Body of pancreas (tissue), 4 donors: ENCODE data around the gene ZNF668. TPM values are rescaled to one million over a fixed set of nuclear protein-coding genes. Genes with fewer than 3 reads are reported as not detected.

Experiments
- ATAC-seq: fragments of 150-250 bp; one replicate; pipeline ENCODE4 v1.9.1; 2016
- DNase-seq, 4 donors: peaks; one replicate each; pipeline ENCODE4 v3.0.0-alpha.2; 2019
- H3K27ac ChIP-seq, 4 donors: fragments of 200-600 bp; sonication (generic); 1 replicate in 3 of 4; 2 replicates in 1 of 4; pipeline versions ENCODE4 v1.5.1 to v1.6.1; 2016 to 2019; ENCODE audit warnings: mild to moderate bottlenecking in 1 of 4, mixed read lengths in 1 of 4, moderate library complexity in 1 of 4
- H3K27me3 ChIP-seq, 2 donors: fragments of 200-600 bp; sonication (generic); one replicate each; pipeline ENCODE4 v1.6.0; 2016; ENCODE audit warnings: mild to moderate bottlenecking in 1 of 2
- H3K36me3 ChIP-seq, 2 donors: fragments of 200-600 bp; sonication (generic); replicated peaks in 1 of 2; 2 replicates each; pipeline ENCODE4 v1.5.1; 2016; ENCODE audit warnings: low read depth in 2 of 2; ENCODE audit not compliant: insufficient read depth in 1 of 2
- H3K4me1 ChIP-seq: fragments of 200-600 bp; sonication (generic); one replicate; pipeline ENCODE4 v1.6.0; 2016
- H3K4me3 ChIP-seq, 2 donors: fragments of 200-600 bp; sonication (generic); 1 replicate in 1 of 2; 2 replicates in 1 of 2; pipeline ENCODE4 v1.5.1; 2016 to 2019
- H3K9me3 ChIP-seq, 3 donors: fragments of 200-600 bp; sonication (generic); 1 replicate in 2 of 3; 2 replicates in 1 of 3; pipeline ENCODE4 v1.5.1; 2016
- POLR2A ChIP-seq, 3 donors: fragments of 450-650 bp; IDR thresholded peaks; one replicate each; pipeline ENCODE4 v1.6.1; 2016; ENCODE audit warnings: antibody characterized with exemption in 3 of 3, mild to moderate bottlenecking in 2 of 3
- WGBS, 2 donors: methylation state at CpG; one replicate each; pipeline ENCODE4 v1.1.5; 2017; 5-methylcytosine and 5-hydroxymethylcytosine counted together
- intact Hi-C: fragments of 100-400 bp; cut with DNase I; formaldehyde crosslinking; loops from one replicate; pipeline ENCODE4 v1.15.1; 2023
- total RNA-seq, 2 donors: library from RNA; depleted of rRNA; stranded (reverse); fragments of >200 nt; gene quantifications; one replicate each; pipeline ENCODE4 v1.1.0, GENCODE V29; 2016
- TF ChIP-seq, protein P1 (sequence below), 7 experiments: fragments of 450-650 bp in 4 of 7; fragments of 200-600 bp in 3 of 7; sonication (generic) in 3 of 7; IDR thresholded peaks; one replicate each; pipeline ENCODE4 v1.5.1; 2016 to 2019; ENCODE audit warnings: antibody characterized with exemption in 7 of 7

ZNF668 gene
- total RNA-seq, 2 donors from 2014 or later, result 2.9 to 15.2 TPM

- Histone ChIP-seq H3K9me3 (no peaks in the 10 kb centered on the region), H3K27me3 (no peaks in the 10 kb centered on the region), H3K4me3 (no peak overlapping the region), H3K36me3 (peaks cover 8 to 27% of the 10 kb centered on the region in 2 donors), H3K4me1 (no peaks in the 10 kb centered on the region), H3K27ac (no peak overlapping the region)
- DNase-seq (no peak), ATAC-seq (no peak)
- WGBS, 2 donors, result 63 to 82% methylated on average over 3 to 14 of the region's 14 CpGs
- TF ChIP-seq POLR2A (IDR thresholded peaks at IDR 0.05), result no peak
- TF ChIP-seq, protein P1, sequence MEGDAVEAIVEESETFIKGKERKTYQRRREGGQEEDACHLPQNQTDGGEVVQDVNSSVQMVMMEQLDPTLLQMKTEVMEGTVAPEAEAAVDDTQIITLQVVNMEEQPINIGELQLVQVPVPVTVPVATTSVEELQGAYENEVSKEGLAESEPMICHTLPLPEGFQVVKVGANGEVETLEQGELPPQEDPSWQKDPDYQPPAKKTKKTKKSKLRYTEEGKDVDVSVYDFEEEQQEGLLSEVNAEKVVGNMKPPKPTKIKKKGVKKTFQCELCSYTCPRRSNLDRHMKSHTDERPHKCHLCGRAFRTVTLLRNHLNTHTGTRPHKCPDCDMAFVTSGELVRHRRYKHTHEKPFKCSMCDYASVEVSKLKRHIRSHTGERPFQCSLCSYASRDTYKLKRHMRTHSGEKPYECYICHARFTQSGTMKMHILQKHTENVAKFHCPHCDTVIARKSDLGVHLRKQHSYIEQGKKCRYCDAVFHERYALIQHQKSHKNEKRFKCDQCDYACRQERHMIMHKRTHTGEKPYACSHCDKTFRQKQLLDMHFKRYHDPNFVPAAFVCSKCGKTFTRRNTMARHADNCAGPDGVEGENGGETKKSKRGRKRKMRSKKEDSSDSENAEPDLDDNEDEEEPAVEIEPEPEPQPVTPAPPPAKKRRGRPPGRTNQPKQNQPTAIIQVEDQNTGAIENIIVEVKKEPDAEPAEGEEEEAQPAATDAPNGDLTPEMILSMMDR (IDR thresholded peaks at IDR 0.05), result no peak
- intact Hi-C loops, result no loop called here
Measured at GRCh38 chr16:31082368-31083045, 8.5 kb upstream of the ZNF668 start.

DNA sequence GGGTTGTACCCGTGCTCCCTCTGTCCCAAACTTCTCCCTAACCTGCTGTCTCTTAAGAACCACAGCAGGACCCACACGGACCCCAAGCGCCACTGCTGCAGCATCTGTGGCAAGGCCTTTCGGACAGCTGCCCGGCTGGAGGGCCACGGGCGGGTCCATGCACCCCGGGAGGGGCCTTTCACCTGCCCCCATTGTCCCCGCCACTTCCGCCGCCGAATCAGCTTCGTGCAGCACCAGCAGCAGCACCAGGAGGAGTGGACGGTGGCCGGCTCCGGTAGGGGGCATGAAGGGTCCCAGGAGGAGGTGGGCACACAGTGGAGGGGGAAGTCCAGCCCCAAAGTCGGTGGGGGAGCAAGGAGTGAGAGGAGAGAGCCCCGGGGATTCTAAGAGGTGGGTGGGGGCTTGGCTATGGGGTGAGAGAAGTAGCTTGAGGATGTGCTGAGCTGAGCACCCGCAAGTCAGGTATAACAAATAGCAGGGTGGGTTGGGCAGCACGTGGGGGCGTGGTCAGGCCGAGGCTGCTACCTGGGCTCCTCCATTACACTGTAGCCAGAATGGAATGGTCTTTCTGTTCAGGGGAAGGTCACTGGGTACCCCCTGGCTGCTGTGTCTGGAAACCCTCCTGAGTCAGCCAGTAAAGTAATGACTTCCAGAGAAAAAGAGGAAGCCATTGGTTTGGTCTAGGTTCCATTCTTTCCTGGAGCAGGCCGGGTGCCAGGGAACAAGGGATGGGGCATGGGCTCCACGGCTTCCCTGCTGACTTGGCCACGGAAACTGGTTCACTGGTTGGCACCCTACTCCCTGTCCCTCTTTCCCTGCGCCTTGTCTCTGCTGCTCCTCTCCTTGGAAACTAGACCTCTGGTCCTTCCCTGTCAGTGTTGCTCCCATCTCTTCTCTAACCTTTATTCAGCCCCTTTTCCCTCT lies 7.7 kb upstream of the ZNF668 start:
- H3K27ac ChIP-seq, result no peak overlapping the region
- 80 to 83% methylated on average over 13 to 23 of the region's 26 CpGs for WGBS, 2 donors
- no peak for DNase-seq
- no peaks in the 10 kb centered on the region for H3K4me1 ChIP-seq
- H3K27me3 ChIP-seq, result no peaks in the 10 kb centered on the region
- intact Hi-C loops, result no loop called here
- TF ChIP-seq, protein P1 (IDR thresholded peaks at IDR 0.05), result no peak
- no peak for TF ChIP-seq POLR2A (IDR thresholded peaks at IDR 0.05)
- ATAC-seq, result no peak
- peaks cover 8 to 31% of the 10 kb centered on the region in 2 donors for H3K36me3 ChIP-seq
- H3K4me3 ChIP-seq, result no peak overlapping the region
- H3K9me3 ChIP-seq, result no peaks in the 10 kb centered on the region

DNA sequence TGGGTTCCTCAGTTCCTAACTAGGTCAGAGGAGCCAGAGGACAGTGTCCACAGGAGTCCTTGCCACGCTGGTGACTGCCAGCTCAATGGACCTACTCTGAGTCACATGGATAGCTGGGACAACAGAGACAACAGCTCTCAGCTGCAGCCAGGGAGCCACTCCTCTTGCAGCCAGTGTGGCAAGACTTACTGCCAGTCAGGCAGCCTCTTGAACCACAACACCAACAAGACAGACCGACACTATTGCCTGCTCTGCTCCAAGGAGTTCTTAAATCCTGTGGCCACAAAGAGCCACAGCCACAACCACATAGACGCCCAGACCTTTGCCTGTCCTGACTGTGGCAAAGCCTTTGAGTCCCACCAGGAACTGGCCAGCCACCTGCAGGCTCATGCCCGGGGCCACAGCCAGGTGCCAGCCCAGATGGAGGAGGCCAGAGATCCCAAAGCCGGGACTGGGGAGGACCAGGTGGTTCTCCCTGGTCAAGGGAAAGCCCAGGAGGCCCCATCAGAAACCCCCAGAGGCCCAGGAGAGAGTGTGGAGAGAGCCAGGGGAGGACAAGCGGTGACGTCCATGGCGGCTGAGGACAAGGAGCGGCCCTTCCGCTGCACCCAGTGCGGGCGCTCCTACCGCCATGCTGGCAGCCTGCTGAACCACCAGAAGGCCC lies 6.8 kb upstream of the ZNF668 start:
- ATAC-seq (no peak), DNase-seq (no peak)
- Histone ChIP-seq H3K27me3 (no peaks in the 10 kb centered on the region), H3K36me3 (peaks cover 8 to 33% of the 10 kb centered on the region in 2 donors), H3K27ac (no peak overlapping the region), H3K9me3 (no peaks in the 10 kb centered on the region), H3K4me1 (no peaks in the 10 kb centered on the region), H3K4me3 (no peak overlapping the region)
- 88 to 90% methylated on average over 10 to 12 of the region's 13 CpGs for WGBS, 2 donors
- intact Hi-C loops, result no loop called here
- no peak for TF ChIP-seq POLR2A (IDR thresholded peaks at IDR 0.05)
- TF ChIP-seq, protein P1 (IDR thresholded peaks at IDR 0.05), result no peak

GRCh38 chr16:31080035-31080629 lies 6.1 kb upstream of the ZNF668 start:
- no peaks in the 10 kb centered on the region for H3K27me3 ChIP-seq
- WGBS, 2 donors, result 96 to 100% methylated on average over 4 to 40 of the region's 40 CpGs
- ATAC-seq (no peak), DNase-seq (no peak)
- peaks cover 7% of the 10 kb centered on the region for H3K4me1 ChIP-seq
- H3K4me3 ChIP-seq, result no peak overlapping the region
- no peaks in the 10 kb centered on the region for H3K9me3 ChIP-seq
- H3K27ac ChIP-seq, result no peak overlapping the region
- intact Hi-C loops, result no loop called here
- TF ChIP-seq, protein P1 (IDR thresholded peaks at IDR 0.05), result no peak
- TF ChIP-seq POLR2A (IDR thresholded peaks at IDR 0.05), result no peak
- H3K36me3 ChIP-seq, result peaks cover 8 to 33% of the 10 kb centered on the region in 2 donors
